Measurements from ENCODE around the gene PDE11A. TPM values are rescaled to one million over a fixed set of nuclear protein-coding genes. Genes with fewer than 3 reads are reported as not detected.

PDE11A gene
- total and polyA plus RNA-seq, 2 of the 13 experiments (the other 11 are each of a cell fraction or from before 2014, with no cell fraction given) = 1.2 to 1.7 TPM

- TF ChIP-seq, protein P1, sequence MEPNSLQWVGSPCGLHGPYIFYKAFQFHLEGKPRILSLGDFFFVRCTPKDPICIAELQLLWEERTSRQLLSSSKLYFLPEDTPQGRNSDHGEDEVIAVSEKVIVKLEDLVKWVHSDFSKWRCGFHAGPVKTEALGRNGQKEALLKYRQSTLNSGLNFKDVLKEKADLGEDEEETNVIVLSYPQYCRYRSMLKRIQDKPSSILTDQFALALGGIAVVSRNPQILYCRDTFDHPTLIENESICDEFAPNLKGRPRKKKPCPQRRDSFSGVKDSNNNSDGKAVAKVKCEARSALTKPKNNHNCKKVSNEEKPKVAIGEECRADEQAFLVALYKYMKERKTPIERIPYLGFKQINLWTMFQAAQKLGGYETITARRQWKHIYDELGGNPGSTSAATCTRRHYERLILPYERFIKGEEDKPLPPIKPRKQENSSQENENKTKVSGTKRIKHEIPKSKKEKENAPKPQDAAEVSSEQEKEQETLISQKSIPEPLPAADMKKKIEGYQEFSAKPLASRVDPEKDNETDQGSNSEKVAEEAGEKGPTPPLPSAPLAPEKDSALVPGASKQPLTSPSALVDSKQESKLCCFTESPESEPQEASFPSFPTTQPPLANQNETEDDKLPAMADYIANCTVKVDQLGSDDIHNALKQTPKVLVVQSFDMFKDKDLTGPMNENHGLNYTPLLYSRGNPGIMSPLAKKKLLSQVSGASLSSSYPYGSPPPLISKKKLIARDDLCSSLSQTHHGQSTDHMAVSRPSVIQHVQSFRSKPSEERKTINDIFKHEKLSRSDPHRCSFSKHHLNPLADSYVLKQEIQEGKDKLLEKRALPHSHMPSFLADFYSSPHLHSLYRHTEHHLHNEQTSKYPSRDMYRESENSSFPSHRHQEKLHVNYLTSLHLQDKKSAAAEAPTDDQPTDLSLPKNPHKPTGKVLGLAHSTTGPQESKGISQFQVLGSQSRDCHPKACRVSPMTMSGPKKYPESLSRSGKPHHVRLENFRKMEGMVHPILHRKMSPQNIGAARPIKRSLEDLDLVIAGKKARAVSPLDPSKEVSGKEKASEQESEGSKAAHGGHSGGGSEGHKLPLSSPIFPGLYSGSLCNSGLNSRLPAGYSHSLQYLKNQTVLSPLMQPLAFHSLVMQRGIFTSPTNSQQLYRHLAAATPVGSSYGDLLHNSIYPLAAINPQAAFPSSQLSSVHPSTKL (CRISPR knock-in tag; IDR thresholded peaks at IDR 0.05) = peak; percentile 93
- TF ChIP-seq ZNF816 (CRISPR knock-in tag; IDR thresholded peaks at IDR 0.05; ENCODE audit: borderline replicate concordance) (no peak; the same call in 1 of the 2 replicates), BORCS8-MEF2B (CRISPR knock-in tag; IDR thresholded peaks at IDR 0.05) (peak; percentile 98), ZFYVE20 (CRISPR knock-in tag; IDR thresholded peaks at IDR 0.05; ENCODE audit: borderline replicate concordance, low read depth) (no peak), MAFF (IDR thresholded peaks at IDR 0.05; ENCODE audit: low read depth, low read length) (peak; percentile 12; the same call in 1 of the 2 replicates), EP300 (IDR thresholded peaks at IDR 0.05; ENCODE audit: low read depth in 2 of 2, low read length in 2 of 2) (peak; percentile 40 to 66; a peak in 1 of 4 replicates), EP300 (CRISPR knock-in tag; IDR thresholded peaks at IDR 0.05; ENCODE audit: borderline replicate concordance) (no peak), HNRNPUL1 (IDR thresholded peaks at IDR 0.05; ENCODE audit: low read depth, low read length) (no peak), YY1 (IDR thresholded peaks at IDR 0.05; ENCODE audit: insufficient read depth, insufficient replicate concordance, low read depth, low read length) (peak; percentile 86), ZNF550 (CRISPR knock-in tag; IDR thresholded peaks at IDR 0.05; ENCODE audit: borderline replicate concordance) (no peak), ZNF446 (CRISPR knock-in tag; IDR thresholded peaks at IDR 0.05) (no peak; the same call in 1 of the 2 replicates), MTA1 (CRISPR knock-in tag; IDR thresholded peaks at IDR 0.05; ENCODE audit: borderline replicate concordance) (peak; percentile 96), NR3C1 (CRISPR knock-in tag; IDR thresholded peaks at IDR 0.05) (no peak), ZNF296 (CRISPR knock-in tag; conservative IDR thresholded peaks at IDR 0.05) (no peak)
- TF ChIP-seq, protein P2, sequence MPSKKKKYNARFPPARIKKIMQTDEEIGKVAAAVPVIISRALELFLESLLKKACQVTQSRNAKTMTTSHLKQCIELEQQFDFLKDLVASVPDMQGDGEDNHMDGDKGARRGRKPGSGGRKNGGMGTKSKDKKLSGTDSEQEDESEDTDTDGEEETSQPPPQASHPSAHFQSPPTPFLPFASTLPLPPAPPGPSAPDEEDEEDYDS (CRISPR knock-in tag; IDR thresholded peaks at IDR 0.05) = peak; percentile 91
- TF ChIP-seq, protein P3, sequence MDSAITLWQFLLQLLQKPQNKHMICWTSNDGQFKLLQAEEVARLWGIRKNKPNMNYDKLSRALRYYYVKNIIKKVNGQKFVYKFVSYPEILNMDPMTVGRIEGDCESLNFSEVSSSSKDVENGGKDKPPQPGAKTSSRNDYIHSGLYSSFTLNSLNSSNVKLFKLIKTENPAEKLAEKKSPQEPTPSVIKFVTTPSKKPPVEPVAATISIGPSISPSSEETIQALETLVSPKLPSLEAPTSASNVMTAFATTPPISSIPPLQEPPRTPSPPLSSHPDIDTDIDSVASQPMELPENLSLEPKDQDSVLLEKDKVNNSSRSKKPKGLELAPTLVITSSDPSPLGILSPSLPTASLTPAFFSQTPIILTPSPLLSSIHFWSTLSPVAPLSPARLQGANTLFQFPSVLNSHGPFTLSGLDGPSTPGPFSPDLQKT (CRISPR knock-in tag; IDR thresholded peaks at IDR 0.05; ENCODE audit: borderline replicate concordance) = peak; percentile 61; the same call in 1 of the 2 replicates
- TF ChIP-seq, protein P4, sequence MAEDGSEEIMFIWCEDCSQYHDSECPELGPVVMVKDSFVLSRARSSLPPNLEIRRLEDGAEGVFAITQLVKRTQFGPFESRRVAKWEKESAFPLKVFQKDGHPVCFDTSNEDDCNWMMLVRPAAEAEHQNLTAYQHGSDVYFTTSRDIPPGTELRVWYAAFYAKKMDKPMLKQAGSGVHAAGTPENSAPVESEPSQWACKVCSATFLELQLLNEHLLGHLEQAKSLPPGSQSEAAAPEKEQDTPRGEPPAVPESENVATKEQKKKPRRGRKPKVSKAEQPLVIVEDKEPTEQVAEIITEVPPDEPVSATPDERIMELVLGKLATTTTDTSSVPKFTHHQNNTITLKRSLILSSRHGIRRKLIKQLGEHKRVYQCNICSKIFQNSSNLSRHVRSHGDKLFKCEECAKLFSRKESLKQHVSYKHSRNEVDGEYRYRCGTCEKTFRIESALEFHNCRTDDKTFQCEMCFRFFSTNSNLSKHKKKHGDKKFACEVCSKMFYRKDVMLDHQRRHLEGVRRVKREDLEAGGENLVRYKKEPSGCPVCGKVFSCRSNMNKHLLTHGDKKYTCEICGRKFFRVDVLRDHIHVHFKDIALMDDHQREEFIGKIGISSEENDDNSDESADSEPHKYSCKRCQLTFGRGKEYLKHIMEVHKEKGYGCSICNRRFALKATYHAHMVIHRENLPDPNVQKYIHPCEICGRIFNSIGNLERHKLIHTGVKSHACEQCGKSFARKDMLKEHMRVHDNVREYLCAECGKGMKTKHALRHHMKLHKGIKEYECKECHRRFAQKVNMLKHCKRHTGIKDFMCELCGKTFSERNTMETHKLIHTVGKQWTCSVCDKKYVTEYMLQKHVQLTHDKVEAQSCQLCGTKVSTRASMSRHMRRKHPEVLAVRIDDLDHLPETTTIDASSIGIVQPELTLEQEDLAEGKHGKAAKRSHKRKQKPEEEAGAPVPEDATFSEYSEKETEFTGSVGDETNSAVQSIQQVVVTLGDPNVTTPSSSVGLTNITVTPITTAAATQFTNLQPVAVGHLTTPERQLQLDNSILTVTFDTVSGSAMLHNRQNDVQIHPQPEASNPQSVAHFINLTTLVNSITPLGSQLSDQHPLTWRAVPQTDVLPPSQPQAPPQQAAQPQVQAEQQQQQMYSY (CRISPR knock-in tag; IDR thresholded peaks at IDR 0.05) = peak; percentile 84
These were observed 39.9 kb upstream of the PDE11A start, which contains the start of gene RBM45 (continued) for GRCh38 chr2:178112202-178113152.
